ENCODE measurements around the gene CNTNAP2. TPM values are rescaled to one million over a fixed set of nuclear protein-coding genes. Genes with fewer than 3 reads are reported as not detected.

Gene CNTNAP2
- total RNA-seq, 2 donors from 2014 or later = 4.4 to 8.5 TPM

- intact Hi-C loops (cut with DNase I) = no loop called here
- H3K4me3 ChIP-seq = no peak overlapping the region
- H3K27ac ChIP-seq = no peak overlapping the region
- DNase-seq = no peak
- no peaks in the 10 kb centered on the region for H3K9me3 ChIP-seq
- no peaks in the 10 kb centered on the region for H3K27me3 ChIP-seq
- H3K36me3 ChIP-seq = no peaks in the 10 kb centered on the region
- no peak overlapping the region for H3K9ac ChIP-seq (ENCODE audit: low read depth in 2 of 2, low read length in 2 of 2)
- no peak for TF ChIP-seq CTCF (IDR thresholded peaks at IDR 0.05)
- H3K4me1 ChIP-seq = no peaks in the 10 kb centered on the region
Measured at GRCh38 chr7:146702898-146703297, 586.3 kb downstream of the CNTNAP2 start.

- Histone ChIP-seq H3K36me3 (no peaks in the 10 kb centered on the region), H3K27me3 (no peaks in the 10 kb centered on the region), H3K27ac (no peak overlapping the region), H3K9ac (ENCODE audit: low read depth in 2 of 2, low read length in 2 of 2) (no peak overlapping the region), H3K4me1 (no peaks in the 10 kb centered on the region), H3K4me3 (no peak overlapping the region), H3K9me3 (no peaks in the 10 kb centered on the region)
- DNase-seq = no peak
- intact Hi-C loops (cut with DNase I) = no loop called here
- no peak for TF ChIP-seq CTCF (IDR thresholded peaks at IDR 0.05)
Measured at GRCh38 chr7:146709451-146710027, 592.9 kb downstream of the CNTNAP2 start.

- no peak for TF ChIP-seq CTCF (IDR thresholded peaks at IDR 0.05)
- no peak for DNase-seq
- H3K9me3 ChIP-seq = no peaks in the 10 kb centered on the region
- H3K4me3 ChIP-seq = no peak overlapping the region
- H3K36me3 ChIP-seq = no peaks in the 10 kb centered on the region
- H3K9ac ChIP-seq (ENCODE audit: low read depth in 2 of 2, low read length in 2 of 2) = no peak overlapping the region
- H3K4me1 ChIP-seq = no peaks in the 10 kb centered on the region
- intact Hi-C loops (cut with DNase I) = no loop called here
- no peak overlapping the region for H3K27ac ChIP-seq
- no peaks in the 10 kb centered on the region for H3K27me3 ChIP-seq
Measured at GRCh38 chr7:146713205-146713604, 596.6 kb downstream of the CNTNAP2 start.

GRCh38 chr7:146713934-146714333, 597.3 kb downstream of the CNTNAP2 start:
- DNase-seq = no peak
- intact Hi-C loops (cut with DNase I) = no loop called here
- Histone ChIP-seq H3K4me3 (no peak overlapping the region), H3K9ac (ENCODE audit: low read depth in 2 of 2, low read length in 2 of 2) (no peak overlapping the region), H3K4me1 (no peaks in the 10 kb centered on the region), H3K9me3 (no peaks in the 10 kb centered on the region), H3K36me3 (no peaks in the 10 kb centered on the region), H3K27ac (no peak overlapping the region), H3K27me3 (no peaks in the 10 kb centered on the region)
- no peak for TF ChIP-seq CTCF (IDR thresholded peaks at IDR 0.05)

- DNase-seq = no peak
- H3K9ac ChIP-seq (ENCODE audit: low read depth in 2 of 2, low read length in 2 of 2) = no peak overlapping the region
- no peak overlapping the region for H3K27ac ChIP-seq
- no peak for TF ChIP-seq CTCF (IDR thresholded peaks at IDR 0.05)
- H3K4me3 ChIP-seq = no peak overlapping the region
- H3K36me3 ChIP-seq = no peaks in the 10 kb centered on the region
- no peaks in the 10 kb centered on the region for H3K9me3 ChIP-seq
- no peaks in the 10 kb centered on the region for H3K4me1 ChIP-seq
- H3K27me3 ChIP-seq = no peaks in the 10 kb centered on the region
- intact Hi-C loops (cut with DNase I) = no loop called here
Measured at GRCh38 chr7:146720195-146720594, 603.6 kb downstream of the CNTNAP2 start.
